ENCODE data around the gene MTA3.

MTA3 gene

GRCh38 chr2:42741140-42741539 lies 172.7 kb downstream of the MTA3 start:
- DNase-seq = no peak

- DNase-seq = no peak
These were observed 174.6 kb downstream of the MTA3 start for GRCh38 chr2:42742740-42743658.

- no peak for DNase-seq
These were observed 175.2 kb downstream of the MTA3 start for GRCh38 chr2:42743659-42743990.

- no peak for DNase-seq
These were observed 176.2 kb downstream of the MTA3 start for GRCh38 chr2:42744545-42745082.

GRCh38 chr2:42747422-42747821 lies 179.0 kb downstream of the MTA3 start:
- no peak for DNase-seq

GRCh38 chr2:42748840-42749239 lies 180.4 kb downstream of the MTA3 start:
- no peak for DNase-seq

- DNase-seq = no peak
These were observed 183.9 kb downstream of the MTA3 start for GRCh38 chr2:42752314-42752713.

- no peak for DNase-seq
These were observed 184.7 kb downstream of the MTA3 start for GRCh38 chr2:42752816-42753813.

- DNase-seq = no peak
These were observed 185.8 kb downstream of the MTA3 start for GRCh38 chr2:42754021-42754775.

- no peak for DNase-seq
These were observed 186.3 kb downstream of the MTA3 start for GRCh38 chr2:42754776-42755140.

GRCh38 chr2:42755191-42755880 lies 186.9 kb downstream of the MTA3 start:
- no peak for DNase-seq

- DNase-seq = no peak
These were observed 187.8 kb downstream of the MTA3 start for GRCh38 chr2:42756150-42756775.

GRCh38 chr2:42756966-42757513 lies 188.6 kb downstream of the MTA3 start:
- DNase-seq = no peak

- DNase-seq = no peak
These were observed 189.7 kb downstream of the MTA3 start for GRCh38 chr2:42757981-42758740.

GRCh38 chr2:42758751-42759150 lies 190.3 kb downstream of the MTA3 start:
- no peak for DNase-seq

- no peak for DNase-seq
These were observed 193.1 kb downstream of the MTA3 start for GRCh38 chr2:42761554-42761953.

GRCh38 chr2:42762155-42762554 lies 193.7 kb downstream of the MTA3 start:
- DNase-seq = no peak

GRCh38 chr2:42762823-42763804 lies 194.7 kb downstream of the MTA3 start:
- no peak for DNase-seq

- no peak for DNase-seq
These were observed 195.7 kb downstream of the MTA3 start, which contains the start of gene OXER1 for GRCh38 chr2:42764096-42764495. Gene OXER1, minus strand, starts transcription at chr2:42764135. Its CDS starts 73 bp downstream, at chr2:42764062.
